ENCODE measurements around the gene JDP2.

GRCh38 chr14:75504411-75504810 lies 76.6 kb downstream of the JDP2 start:
- no peak for TF ChIP-seq CTCF (IDR thresholded peaks at IDR 0.05)
- no peak for TF ChIP-seq POLR2A (IDR thresholded peaks at IDR 0.05)

Measured in body of pancreas (tissue), 4 donors.